GM12892 (cell line): ENCODE data around the gene LRP1-AS.

ENCODE experiments used
- DNase-seq: peaks from one replicate; pipeline ENCODE4 v3.0.0; 2011; ENCODE audit not compliant: insufficient read length
- FAIRE-seq: peaks from 2 replicates; lab custom pipeline; 2011; peaks lifted over from hg19 to GRCh38; lab: Jason Lieb, UNC
- POLR2A ChIP-seq: IDR thresholded peaks from 2 replicates; pipeline ENCODE4 v1.6.1; 2011; ENCODE audit warnings: low read depth, low read length, control low read depth
- POLR2AphosphoS5 ChIP-seq: IDR thresholded peaks from 2 replicates; pipeline ENCODE4 v1.6.1; 2011; ENCODE audit warnings: low read depth, low read length, control low read depth
- TAF1 ChIP-seq: IDR thresholded peaks from 2 replicates; pipeline ENCODE4 v1.6.1; 2011; ENCODE audit warnings: low read depth, mild to moderate bottlenecking, control low read depth, low read length, borderline replicate concordance

Gene LRP1-AS

DNA sequence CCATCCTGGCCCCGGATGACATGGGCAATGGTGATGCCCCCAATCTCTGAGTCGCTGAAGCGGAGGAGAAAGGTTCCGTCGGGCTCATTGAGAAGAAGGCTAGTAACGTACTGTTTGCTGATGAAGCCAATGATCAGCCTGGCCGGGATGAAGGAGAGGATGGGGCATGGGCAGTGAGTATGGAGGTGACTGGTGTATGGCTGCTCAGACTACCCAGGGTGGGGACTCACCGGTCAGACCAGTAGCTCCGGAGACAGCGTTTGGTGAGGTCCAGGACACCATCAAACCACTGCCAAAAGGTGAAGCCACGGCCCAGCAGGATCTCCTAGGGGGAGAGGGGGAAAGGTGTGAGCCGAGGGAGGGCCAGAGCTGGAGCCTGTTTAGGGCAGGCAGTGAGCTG lies 47.7 kb downstream of the LRP1-AS start:
- TF ChIP-seq TAF1 (no peak), POLR2AphosphoS5 (no peak), POLR2A (no peak)
- no peak for FAIRE-seq
- DNase-seq: no peak

DNA sequence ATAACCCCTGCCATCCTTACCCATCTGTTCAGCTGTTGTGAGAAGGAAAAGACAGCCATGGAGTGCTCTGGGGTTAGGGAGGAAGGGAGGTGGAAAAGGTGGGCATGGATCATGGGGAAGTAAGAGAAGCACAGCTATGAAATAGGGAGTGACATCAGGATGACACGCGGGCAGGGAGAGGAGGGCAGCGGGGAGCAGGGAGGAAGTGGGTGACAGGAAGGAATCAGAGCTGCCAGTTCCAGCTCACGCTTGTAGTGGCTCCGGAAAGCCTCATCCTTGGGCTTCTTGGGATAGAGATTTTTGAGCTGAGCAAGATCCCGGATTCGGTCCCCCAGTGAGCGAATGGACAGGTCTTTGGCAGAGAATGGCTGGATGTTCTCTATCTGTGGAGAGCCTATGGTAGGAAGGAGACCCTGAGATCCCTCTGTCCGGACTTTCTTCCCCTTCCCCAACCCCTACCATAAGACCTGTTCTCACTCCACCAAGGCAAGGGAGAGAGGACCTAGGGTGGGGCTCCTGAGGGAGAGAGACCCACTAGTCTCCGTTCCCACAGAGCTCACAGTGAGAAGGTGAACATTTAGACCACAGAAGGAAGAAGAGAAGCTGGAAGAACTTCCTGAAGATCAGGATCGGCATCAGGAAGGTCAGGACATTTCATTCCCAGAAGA lies 48.2 kb downstream of the LRP1-AS start:
- FAIRE-seq (no peak), DNase-seq (no peak)
- no peak for TF ChIP-seq TAF1

DNA sequence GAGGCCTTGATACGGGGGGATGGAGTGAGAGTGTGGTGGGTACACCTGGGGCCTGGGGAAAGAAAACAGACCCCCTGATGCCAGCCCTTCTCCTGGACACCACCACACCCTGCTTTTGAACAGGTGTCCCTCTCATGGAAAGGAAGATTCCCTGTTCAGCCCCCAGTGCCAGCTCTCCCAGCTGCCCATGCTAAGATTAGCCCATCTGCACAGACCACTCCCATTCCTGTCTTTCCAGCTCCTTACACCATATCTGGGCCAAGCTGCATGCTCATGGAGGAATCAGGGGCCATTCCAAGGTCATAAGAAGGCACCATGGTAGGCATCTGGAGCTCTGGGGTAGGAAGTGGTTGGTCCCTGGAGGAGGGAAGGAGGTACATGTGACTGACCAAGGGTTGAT lies 48.9 kb downstream of the LRP1-AS start:
- no peak for TF ChIP-seq TAF1
- peak; percentile 20; the same call in 1 of the 2 replicates for TF ChIP-seq POLR2A
- FAIRE-seq (no peak), DNase-seq (no peak)

GRCh38 chr12:57097554-57097835 lies 49.9 kb downstream of the LRP1-AS start:
- FAIRE-seq (no peak), DNase-seq (no peak)
- no peak for TF ChIP-seq POLR2A

DNA sequence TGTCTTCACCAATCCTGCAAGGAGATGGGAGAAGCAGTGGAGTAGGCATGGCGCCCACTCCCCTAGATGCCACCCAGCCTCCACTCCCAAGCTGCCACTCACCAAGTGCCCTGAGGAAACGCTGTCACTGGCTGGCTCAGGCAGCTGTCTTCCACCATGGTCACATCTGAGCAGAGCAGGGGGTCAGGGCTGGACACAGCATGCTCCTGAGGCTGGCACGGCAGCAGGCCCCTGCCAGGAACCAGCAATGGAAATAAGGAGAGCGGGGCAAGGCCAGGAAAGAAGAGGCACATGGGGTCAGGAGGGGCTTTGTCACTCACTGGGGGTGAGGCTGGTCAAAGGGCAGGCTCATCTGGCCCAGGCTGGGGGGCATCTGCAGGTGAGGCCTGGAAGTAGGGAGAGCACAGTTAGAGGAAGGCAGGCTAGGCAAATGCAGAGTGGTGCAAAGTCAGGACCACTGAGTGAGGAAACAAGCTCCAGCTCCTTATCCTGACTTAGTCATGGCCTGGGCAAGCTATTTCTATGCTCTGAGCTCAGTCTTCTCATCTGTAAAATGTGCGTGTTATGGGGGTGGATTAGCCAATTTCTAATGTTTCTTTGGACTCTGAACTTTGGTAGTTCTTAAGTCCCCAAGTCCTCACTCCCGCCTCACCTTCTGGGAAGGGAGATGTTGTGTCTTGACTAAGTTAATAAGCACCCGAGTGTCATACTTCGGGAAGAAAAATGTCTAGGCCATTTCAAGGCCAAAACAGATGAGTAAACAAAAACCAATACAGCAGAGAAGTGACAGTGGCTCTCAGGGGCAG lies 50.5 kb downstream of the LRP1-AS start:
- DNase-seq: no peak
- TF ChIP-seq POLR2A (no peak), TAF1 (no peak), POLR2AphosphoS5 (no peak)
- no peak for FAIRE-seq

DNA sequence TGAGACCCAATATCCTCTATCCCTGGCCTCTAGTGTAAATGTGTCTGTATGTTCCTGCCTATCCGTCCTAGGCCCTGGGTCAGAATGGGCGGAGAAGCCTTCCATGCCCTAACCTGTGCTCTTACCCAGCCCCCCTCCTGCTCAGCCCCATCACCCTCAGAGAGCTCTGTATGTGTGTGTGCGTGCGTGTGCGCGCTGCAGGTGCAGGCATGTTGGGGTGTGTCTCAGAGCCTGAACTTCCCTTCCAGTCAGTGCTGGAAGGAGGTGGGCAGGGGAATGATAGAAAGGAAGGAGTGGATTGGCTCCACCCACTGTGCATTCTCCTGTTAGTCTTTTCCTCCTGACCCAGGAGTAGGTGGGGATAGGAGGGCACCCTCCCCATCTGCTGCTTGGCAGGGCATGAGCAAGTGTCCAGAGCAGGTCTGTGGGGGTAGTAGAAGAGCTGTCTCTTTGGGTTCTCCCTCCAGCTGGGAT lies 51.3 kb downstream of the LRP1-AS start:
- FAIRE-seq: no peak
- DNase-seq: no peak
- TF ChIP-seq TAF1: no peak
- no peak for TF ChIP-seq POLR2AphosphoS5
- no peak for TF ChIP-seq POLR2A

- DNase-seq: no peak
- TF ChIP-seq POLR2A (no peak), TAF1 (no peak), POLR2AphosphoS5 (no peak)
- FAIRE-seq: no peak
These were observed 52.0 kb downstream of the LRP1-AS start for GRCh38 chr12:57095440-57095839.
